MM.1S (cell line): ENCODE data around the gene HDAC9.

Experiments
- EZH2 ChIP-seq: fragments of 300-600 bp; sonication (generic); optimal IDR thresholded peaks from 2 replicates; pipeline ENCODE3; 2017; ENCODE audit warnings: low read depth, mild to moderate bottlenecking, antibody characterized with exemption, low read length, mixed read lengths
- EZH2phosphoT487 ChIP-seq: fragments of 300-600 bp; sonication (generic); IDR thresholded peaks from 2 replicates; pipeline ENCODE4 v1.6.1; 2018; ENCODE audit warnings: antibody characterized with exemption, low read length
- TF ChIP-seq, protein P1 (sequence below): fragments of 300-600 bp; sonication (generic); IDR thresholded peaks from 2 replicates; pipeline ENCODE4 v1.5.1; 2016; ENCODE audit warnings: antibody characterized with exemption, low read length, mixed read lengths

DNA sequence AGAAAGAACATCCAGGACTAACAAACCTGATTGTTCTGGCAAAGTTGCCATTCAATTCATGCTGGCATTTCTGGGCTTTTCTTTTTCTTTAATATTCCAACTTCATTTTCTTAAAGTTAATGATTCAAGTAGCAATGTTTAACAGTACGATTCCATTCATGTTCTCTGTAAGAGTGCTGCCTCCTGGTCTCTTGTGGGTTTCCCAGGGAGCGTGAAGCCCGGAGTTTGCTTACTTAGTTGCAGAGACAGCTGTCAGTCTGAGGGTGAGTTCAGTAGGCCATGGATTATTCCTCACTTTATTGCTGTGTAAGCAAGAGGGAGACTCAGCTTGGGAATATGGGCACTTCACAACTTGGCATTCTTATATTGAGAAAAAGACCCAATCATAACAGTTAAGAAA, 479.7 kb downstream of the HDAC9 start:
- TF ChIP-seq, protein P1, sequence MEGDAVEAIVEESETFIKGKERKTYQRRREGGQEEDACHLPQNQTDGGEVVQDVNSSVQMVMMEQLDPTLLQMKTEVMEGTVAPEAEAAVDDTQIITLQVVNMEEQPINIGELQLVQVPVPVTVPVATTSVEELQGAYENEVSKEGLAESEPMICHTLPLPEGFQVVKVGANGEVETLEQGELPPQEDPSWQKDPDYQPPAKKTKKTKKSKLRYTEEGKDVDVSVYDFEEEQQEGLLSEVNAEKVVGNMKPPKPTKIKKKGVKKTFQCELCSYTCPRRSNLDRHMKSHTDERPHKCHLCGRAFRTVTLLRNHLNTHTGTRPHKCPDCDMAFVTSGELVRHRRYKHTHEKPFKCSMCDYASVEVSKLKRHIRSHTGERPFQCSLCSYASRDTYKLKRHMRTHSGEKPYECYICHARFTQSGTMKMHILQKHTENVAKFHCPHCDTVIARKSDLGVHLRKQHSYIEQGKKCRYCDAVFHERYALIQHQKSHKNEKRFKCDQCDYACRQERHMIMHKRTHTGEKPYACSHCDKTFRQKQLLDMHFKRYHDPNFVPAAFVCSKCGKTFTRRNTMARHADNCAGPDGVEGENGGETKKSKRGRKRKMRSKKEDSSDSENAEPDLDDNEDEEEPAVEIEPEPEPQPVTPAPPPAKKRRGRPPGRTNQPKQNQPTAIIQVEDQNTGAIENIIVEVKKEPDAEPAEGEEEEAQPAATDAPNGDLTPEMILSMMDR, result no peak
- TF ChIP-seq EZH2 (no peak), EZH2phosphoT487 (no peak)
